SK-N-SH (cell line): ENCODE data around the gene ST6GALNAC6. TPM values are rescaled to one million over a fixed set of nuclear protein-coding genes. Genes with fewer than 3 reads are reported as not detected.

Experiments
- CTCF ChIA-PET: fragments of 300-600, 350-600 bp; formaldehyde crosslinking; extraction: SDS; loops from one replicate; lab custom pipeline; 2021; lab: Yijun Ruan, JAX
- POLR2A ChIA-PET: fragments of 350-600 bp; sonication (Branson Sonifier 250); formaldehyde crosslinking; extraction: SDS; loops from one replicate; lab custom pipeline; 2020; ENCODE audit warnings: antibody characterized with exemption, inconsistent platforms; lab: Yijun Ruan, JAX
- DNase-seq: peaks from one replicate; pipeline ENCODE4 v3.0.0; 2012
- H2AFZ ChIP-seq: fragments of 200-600 bp; sonication (generic); 2 replicates; pipeline ENCODE4 v1.8.1; 2016; ENCODE audit warnings: antibody characterized with exemption, mild to moderate bottlenecking, low read depth
- H3F3A ChIP-seq: fragments of 200-600 bp; sonication (generic); replicated peaks from 2 replicates; pipeline ENCODE3; 2016; ENCODE audit warnings: antibody characterized with exemption, mild to moderate bottlenecking; ENCODE audit not compliant: insufficient read depth
- H3K27ac ChIP-seq, 2 experiments: fragments of 200-500 bp in 1 of 2; fragments of 200-600 bp in 1 of 2; sonication (Bioruptor generic) in 1 of 2; sonication (generic), shearing (Covaris generic) in 1 of 2; 2 replicates each; pipeline versions ENCODE4 v1.5.1 to v1.6.1; 2014 to 2016; ENCODE audit warnings: low read depth in 2 of 2, inconsistent platforms in 1 of 2, low read length in 1 of 2, mild to moderate bottlenecking in 1 of 2, mixed read lengths in 1 of 2
- H3K27me3 ChIP-seq: fragments of 200-600 bp; sonication (generic), shearing (Covaris generic); 2 replicates; pipeline ENCODE4 v1.6.1; 2016; ENCODE audit warnings: mixed run types; ENCODE audit not compliant: insufficient read depth
- H3K36me3 ChIP-seq, 2 experiments: fragments of 200-500 bp in 1 of 2; fragments of 200-600 bp in 1 of 2; sonication (Bioruptor generic) in 1 of 2; sonication (generic) in 1 of 2; replicated peaks in 1 of 2; 2 replicates each; pipeline versions ENCODE3 to v1.5.1; 2014 to 2016; ENCODE audit warnings: low read length in 1 of 2, mild to moderate bottlenecking in 1 of 2; ENCODE audit not compliant: insufficient read depth in 2 of 2, control insufficient read depth in 1 of 2
- H3K4me1 ChIP-seq, 2 experiments: fragments of 200-500 bp in 1 of 2; fragments of 200-600 bp in 1 of 2; sonication (Bioruptor generic) in 1 of 2; sonication (generic), shearing (Covaris generic) in 1 of 2; 2 replicates each; pipeline versions ENCODE4 v1.5.1 to v1.6.1; 2014 to 2016; ENCODE audit warnings: low read depth in 1 of 2, low read length in 1 of 2, mixed run types in 1 of 2; ENCODE audit not compliant: insufficient read depth in 2 of 2, control insufficient read depth in 1 of 2
- H3K4me2 ChIP-seq: fragments of 200-600 bp; sonication (generic), shearing (Covaris generic); 2 replicates; pipeline ENCODE4 v1.6.1; 2017; ENCODE audit warnings: mixed run types
- H3K4me3 ChIP-seq, 2 experiments: fragments of 200-500 bp in 1 of 2; fragments of 200-600 bp in 1 of 2; sonication (Bioruptor generic) in 1 of 2; sonication (generic), shearing (Covaris generic) in 1 of 2; 2 replicates each; pipeline versions ENCODE4 v1.5.1 to v1.8.1; 2014 to 2016; ENCODE audit warnings: low read depth in 2 of 2, inconsistent platforms in 1 of 2, low read length in 1 of 2, mild to moderate bottlenecking in 1 of 2, mixed read lengths in 1 of 2, moderate library complexity in 1 of 2
- H3K79me2 ChIP-seq: fragments of 200-600 bp; sonication (generic); 2 replicates; pipeline ENCODE4 v1.8.1; 2017; ENCODE audit warnings: mild to moderate bottlenecking; ENCODE audit not compliant: insufficient read depth
- H3K9ac ChIP-seq: fragments of 200-600 bp; sonication (generic); 2 replicates; pipeline ENCODE4 v1.6.1; 2017; ENCODE audit warnings: mixed run types
- H3K9me2 ChIP-seq: fragments of 200-600 bp; sonication (generic); 2 replicates; pipeline ENCODE4 v1.6.1; 2017; ENCODE audit warnings: mixed run types
- H3K9me3 ChIP-seq: fragments of 200-600 bp; sonication (generic); 2 replicates; pipeline ENCODE4 v1.6.1; 2017; ENCODE audit warnings: mixed run types, mild to moderate bottlenecking, moderate library complexity
- H4K20me1 ChIP-seq: fragments of 200-600 bp; sonication (generic); 2 replicates; pipeline ENCODE4 v1.6.1; 2017; ENCODE audit warnings: mild to moderate bottlenecking, mixed run types; ENCODE audit not compliant: insufficient read depth
- CHD2 ChIP-seq: fragments of 150-350 bp; IDR thresholded peaks from 2 replicates; pipeline ENCODE4 v1.6.1; 2018; ENCODE audit warnings: low read length; ENCODE audit not compliant: partially characterized antibody
- EP300 ChIP-seq, 2 experiments: IDR thresholded peaks; 2 replicates each; pipeline versions ENCODE4 v1.4.0 to v1.6.1; 2012; ENCODE audit warnings: borderline replicate concordance in 1 of 2, low read depth in 1 of 2, low read length in 1 of 2
- EZH2phosphoT487 ChIP-seq: fragments of 200-600 bp; sonication (generic); IDR thresholded peaks from 2 replicates; pipeline ENCODE4 v1.6.1; 2017; ENCODE audit warnings: low read depth, mixed run types, mild to moderate bottlenecking, antibody characterized with exemption, moderate library complexity, borderline replicate concordance
- FOSL2 ChIP-seq: IDR thresholded peaks from 2 replicates; pipeline ENCODE4 v1.4.0; 2012; ENCODE audit warnings: low read depth, mild to moderate bottlenecking, moderate library complexity, borderline replicate concordance
- GATA2 ChIP-seq: sonication (generic); formaldehyde crosslinking; IDR thresholded peaks from 2 replicates; pipeline ENCODE4 v1.5.0; 2020; ENCODE audit warnings: mild to moderate bottlenecking, missing genetic modification reagents
- IRF3 ChIP-seq: fragments of 150-350 bp; IDR thresholded peaks from 2 replicates; pipeline ENCODE4 v1.6.1; 2016; ENCODE audit warnings: mild to moderate bottlenecking, low read depth, low read length
- MEF2A ChIP-seq: IDR thresholded peaks from 2 replicates; pipeline ENCODE4 v1.4.0; 2012; ENCODE audit warnings: low read depth, borderline replicate concordance
- NFIC ChIP-seq: IDR thresholded peaks from 2 replicates; pipeline ENCODE4 v1.4.0; 2012; ENCODE audit warnings: borderline replicate concordance
- POLR2AphosphoS5 ChIP-seq: IDR thresholded peaks from 2 replicates; pipeline ENCODE4 v1.6.1; 2012; ENCODE audit warnings: low read depth, low read length
- RCOR1 ChIP-seq: fragments of 150-350 bp; IDR thresholded peaks from 2 replicates; pipeline ENCODE4 v1.6.1; 2017; ENCODE audit warnings: antibody characterized with exemption, low read length
- RFX5 ChIP-seq: IDR thresholded peaks from 2 replicates; pipeline ENCODE4 v1.6.1; 2012; ENCODE audit warnings: mild to moderate bottlenecking, improper control_type of control experiment, low read length
- RXRA ChIP-seq: IDR thresholded peaks from 2 replicates; pipeline ENCODE4 v1.4.0; 2012; ENCODE audit warnings: low read depth, mild to moderate bottlenecking, borderline replicate concordance
- SIN3A ChIP-seq: IDR thresholded peaks from 2 replicates; pipeline ENCODE4 v1.6.1; 2012; ENCODE audit warnings: low read depth, mild to moderate bottlenecking, low read length, moderate library complexity, borderline replicate concordance
- SMC3 ChIP-seq: IDR thresholded peaks from 2 replicates; pipeline ENCODE4 v1.6.1; 2012; ENCODE audit warnings: low read depth, low read length, improper control_type of control experiment
- TAF1 ChIP-seq: IDR thresholded peaks from 2 replicates; pipeline ENCODE4 v1.6.1; 2012; ENCODE audit warnings: low read depth, mild to moderate bottlenecking, low read length, moderate library complexity, borderline replicate concordance
- TCF12 ChIP-seq: IDR thresholded peaks from 2 replicates; pipeline ENCODE4 v1.4.0; 2012
- WGBS: methylation state at CpG from one replicate; pipeline ENCODE4 v1.1.6; 2017; ENCODE audit warnings: low lambda C conversion rate; 5-methylcytosine and 5-hydroxymethylcytosine counted together
- polyA plus RNA-seq, 3 experiments: library from polyadenylated mRNA; depleted of rRNA; stranded (reverse); fragments of >200 nt; gene quantifications; 2 replicates each; pipeline ENCODE4 v1.2.3, GENCODE V29; 2012
- TF ChIP-seq, protein P1 (sequence below): IDR thresholded peaks from 2 replicates; pipeline ENCODE4 v1.4.0; 2012; ENCODE audit warnings: low read depth
- TF ChIP-seq, protein P2 (sequence below): fragments of 200-600 bp; sonication (generic); IDR thresholded peaks from 2 replicates; pipeline ENCODE4 v1.6.1; 2017; ENCODE audit warnings: antibody characterized with exemption, mild to moderate bottlenecking, moderate library complexity

ST6GALNAC6 gene
- polyA plus RNA-seq, 1 of the 3 experiments (the other 2 are of a cell fraction) = 34.8 TPM

GRCh38 chr9:127896395-127897192 is 2.8 kb downstream of the ST6GALNAC6 start:
- H3K4me2 ChIP-seq = no peak overlapping the region
- H3K9ac ChIP-seq = no peak overlapping the region
- H4K20me1 ChIP-seq = no peaks in the 10 kb centered on the region
- no peak overlapping the region for H2AFZ ChIP-seq
- peaks cover 41 to 52% of the 10 kb centered on the region in 2 experiments for H3K36me3 ChIP-seq
- TF ChIP-seq CHD2 = no peak
- no peak for TF ChIP-seq TAF1
- TF ChIP-seq SIN3A = no peak
- DNase-seq = no peak
- no peak overlapping the region for H3K27ac ChIP-seq
- peaks cover 9% of the 10 kb centered on the region for H3F3A ChIP-seq
- POLR2A ChIA-PET = interaction anchor here (1.9 kb wide), 1 partner anchor 32 kb away, joined by 4 read pairs; no protein-coding TSS in a partner anchor
- CTCF ChIA-PET = interaction anchor here (0.9 to 2.1 kb wide), 9 partner anchors 10 to 307 kb away, joined by 3 to 9 read pairs (median 4); no protein-coding TSS in a partner anchor
- WGBS = 85% methylated on average over 11 of the region's 16 CpGs
- no peaks in the 10 kb centered on the region for H3K27me3 ChIP-seq
- H3K9me3 ChIP-seq = no peaks in the 10 kb centered on the region
- H3K4me3 ChIP-seq = no peak overlapping the region
- H3K79me2 ChIP-seq = peaks cover 26% of the 10 kb centered on the region
- peaks cover 9 to 20% of the 10 kb centered on the region in 2 experiments; a peak in 2 of 4 replicates for H3K4me1 ChIP-seq
- no peaks in the 10 kb centered on the region for H3K9me2 ChIP-seq

- WGBS = over 99% methylated on average over 8 of the region's 8 CpGs
- peaks cover 42 to 57% of the 10 kb centered on the region in 2 experiments for H3K36me3 ChIP-seq
Observed at GRCh38 chr9:127895811-127896210, 3.6 kb downstream of the ST6GALNAC6 start.

More at GRCh38 chr9:127895811-127896210, 3.6 kb downstream of the ST6GALNAC6 start:
- no peak overlapping the region for H3K9ac ChIP-seq
- TF ChIP-seq RXRA = no peak
- TF ChIP-seq RFX5 = no peak
- no peak for TF ChIP-seq GATA2 (CRISPR knock-in tag)
- no peak for TF ChIP-seq IRF3
- TF ChIP-seq TCF12 = no peak
- no peak for TF ChIP-seq SMC3
- TF ChIP-seq, protein P1, sequence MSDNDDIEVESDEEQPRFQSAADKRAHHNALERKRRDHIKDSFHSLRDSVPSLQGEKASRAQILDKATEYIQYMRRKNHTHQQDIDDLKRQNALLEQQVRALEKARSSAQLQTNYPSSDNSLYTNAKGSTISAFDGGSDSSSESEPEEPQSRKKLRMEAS = no peak
- no peak for TF ChIP-seq NFIC
- no peak for TF ChIP-seq EZH2phosphoT487
- no peak for TF ChIP-seq POLR2AphosphoS5
- no peak for TF ChIP-seq FOSL2
- TF ChIP-seq, protein P2, sequence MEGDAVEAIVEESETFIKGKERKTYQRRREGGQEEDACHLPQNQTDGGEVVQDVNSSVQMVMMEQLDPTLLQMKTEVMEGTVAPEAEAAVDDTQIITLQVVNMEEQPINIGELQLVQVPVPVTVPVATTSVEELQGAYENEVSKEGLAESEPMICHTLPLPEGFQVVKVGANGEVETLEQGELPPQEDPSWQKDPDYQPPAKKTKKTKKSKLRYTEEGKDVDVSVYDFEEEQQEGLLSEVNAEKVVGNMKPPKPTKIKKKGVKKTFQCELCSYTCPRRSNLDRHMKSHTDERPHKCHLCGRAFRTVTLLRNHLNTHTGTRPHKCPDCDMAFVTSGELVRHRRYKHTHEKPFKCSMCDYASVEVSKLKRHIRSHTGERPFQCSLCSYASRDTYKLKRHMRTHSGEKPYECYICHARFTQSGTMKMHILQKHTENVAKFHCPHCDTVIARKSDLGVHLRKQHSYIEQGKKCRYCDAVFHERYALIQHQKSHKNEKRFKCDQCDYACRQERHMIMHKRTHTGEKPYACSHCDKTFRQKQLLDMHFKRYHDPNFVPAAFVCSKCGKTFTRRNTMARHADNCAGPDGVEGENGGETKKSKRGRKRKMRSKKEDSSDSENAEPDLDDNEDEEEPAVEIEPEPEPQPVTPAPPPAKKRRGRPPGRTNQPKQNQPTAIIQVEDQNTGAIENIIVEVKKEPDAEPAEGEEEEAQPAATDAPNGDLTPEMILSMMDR = no peak
- TF ChIP-seq RCOR1 = no peak
- no peak for TF ChIP-seq MEF2A
- TF ChIP-seq EP300 (IDR thresholded peaks at IDR 0.05; ENCODE audit: borderline replicate concordance in 1 of 2, low read depth in 1 of 2, low read length in 1 of 2) = no peak
- TF ChIP-seq, all 33 proteins: peak for 0
- Histone ChIP-seq H3K79me2 (peaks cover 26% of the 10 kb centered on the region), H4K20me1 (no peaks in the 10 kb centered on the region), H3K27me3 (no peaks in the 10 kb centered on the region), H3K27ac (no peak overlapping the region), H3K4me2 (no peak overlapping the region), H2AFZ (no peak overlapping the region), H3F3A (peaks cover 9% of the 10 kb centered on the region), H3K9me3 (no peaks in the 10 kb centered on the region), H3K9me2 (no peaks in the 10 kb centered on the region), H3K4me1 (peaks cover 9 to 20% of the 10 kb centered on the region in 2 experiments; a peak in 2 of 4 replicates), H3K4me3 (no peak overlapping the region; a peak in 1 of 4 replicates)
- POLR2A ChIA-PET = no interaction called here
- CTCF ChIA-PET = interaction anchor here (1.4 to 2.1 kb wide), 3 partner anchors 9 to 26 kb away, joined by 3 to 9 read pairs (median 5); no protein-coding TSS in a partner anchor
- no peak for DNase-seq
